HG02678 (cell line): ENCODE results near the gene NEUROD6.

Source experiments
- ATAC-seq: cut with Tn5 transposase; IDR thresholded peaks from one replicate; pipeline ENCODE4 v1.9.1; 2021; ENCODE audit warnings: mild to moderate bottlenecking, moderate library complexity; ENCODE audit not compliant: unreplicated experiment

Gene NEUROD6

GRCh38 chr7:31340603-31341002, at the start of gene NEUROD6:
Gene NEUROD6, minus strand, starts transcription at chr7:31340726. Its CDS starts 1,458 bp downstream, at chr7:31339268.
- ATAC-seq = no peak

- ATAC-seq = no peak
These were observed 43.9 kb upstream of the NEUROD6 start for GRCh38 chr7:31384466-31384865.

GRCh38 chr7:31382722-31383121, 42.2 kb upstream of the NEUROD6 start:
- no peak for ATAC-seq

GRCh38 chr7:31373337-31374289, 33.1 kb upstream of the NEUROD6 start:
- peak; percentile 78 for ATAC-seq

GRCh38 chr7:31372231-31372959, 31.9 kb upstream of the NEUROD6 start:
- no peak for ATAC-seq

- ATAC-seq = no peak
These were observed 31.1 kb upstream of the NEUROD6 start for GRCh38 chr7:31371621-31372020.

- no peak for ATAC-seq
These were observed 30.1 kb upstream of the NEUROD6 start for GRCh38 chr7:31370609-31371008.

- no peak for ATAC-seq
These were observed 28.1 kb upstream of the NEUROD6 start for GRCh38 chr7:31368620-31369019.

- ATAC-seq = no peak
These were observed 23.0 kb upstream of the NEUROD6 start for GRCh38 chr7:31363496-31363895.

GRCh38 chr7:31363051-31363450, 22.5 kb upstream of the NEUROD6 start:
- no peak for ATAC-seq

- ATAC-seq = no peak
These were observed 21.9 kb upstream of the NEUROD6 start for GRCh38 chr7:31362401-31362800.

- no peak for ATAC-seq
These were observed 17.9 kb upstream of the NEUROD6 start for GRCh38 chr7:31358467-31358866.

GRCh38 chr7:31345421-31345820, 4.9 kb upstream of the NEUROD6 start:
- ATAC-seq = no peak

GRCh38 chr7:31343516-31344305, 3.2 kb upstream of the NEUROD6 start:
- ATAC-seq = no peak

GRCh38 chr7:31341141-31341540, 615 bp upstream of the NEUROD6 start:
- no peak for ATAC-seq

GRCh38 chr7:31340051-31340450, 475 bp downstream of the NEUROD6 start:
- no peak for ATAC-seq

- no peak for ATAC-seq
These were observed 1.8 kb downstream of the NEUROD6 start for GRCh38 chr7:31338706-31339105.

- ATAC-seq = no peak
These were observed 3.4 kb downstream of the NEUROD6 start for GRCh38 chr7:31337002-31337565.

GRCh38 chr7:31336202-31337001, 4.1 kb downstream of the NEUROD6 start:
- ATAC-seq = no peak

GRCh38 chr7:31335884-31336201, 4.7 kb downstream of the NEUROD6 start:
- no peak for ATAC-seq
